Measurements from ENCODE around the gene SAMD4A.

SAMD4A gene

GRCh38 chr14:54804538-54805041 lies 237.7 kb downstream of the SAMD4A start:
- Histone ChIP-seq H4K91ac (ENCODE audit: low read depth, low read length) (no peak overlapping the region), H4K12ac (ENCODE audit: low read depth, low read length) (no peak overlapping the region), H3K18ac (ENCODE audit: low read length) (no peak overlapping the region), H2BK5ac (ENCODE audit: low read depth, low read length, poor library complexity) (no peak overlapping the region), H3K4me2 (ENCODE audit: low read length) (no peak overlapping the region), H3K27ac (ENCODE audit: low read depth, low read length) (no peak overlapping the region), H3K9ac (ENCODE audit: low read length) (no peak overlapping the region), H3K4me3 (ENCODE audit: low read depth, low read length) (no peak overlapping the region), H2BK120ac (ENCODE audit: insufficient read depth, low read length, poor library complexity) (no peak overlapping the region), H2AFZ (ENCODE audit: insufficient read depth, low read length, poor library complexity) (no peak overlapping the region), H3K4me1 (ENCODE audit: control insufficient read depth in 1 of 2, insufficient read depth in 2 of 2, low read length in 2 of 2) (peaks cover 0 to 9% of the 10 kb centered on the region in 2 experiments), H3K14ac (ENCODE audit: low read length) (no peak overlapping the region), H2BK12ac (ENCODE audit: low read length) (no peak overlapping the region), H3K23ac (ENCODE audit: low read length) (no peak overlapping the region), H2AK5ac (ENCODE audit: low read length) (no peak overlapping the region), H3K36me3 (ENCODE audit: control insufficient read depth in 1 of 2, insufficient read depth in 2 of 2, low read length in 2 of 2) (no peaks in the 10 kb centered on the region), H3K9me3 (ENCODE audit: insufficient read depth, low read depth, low read length) (peaks cover 3% of the 10 kb centered on the region), H4K8ac (ENCODE audit: low read depth, low read length) (no peak overlapping the region), H3K27me3 (ENCODE audit: insufficient read depth, low read length) (no peaks in the 10 kb centered on the region), H3K79me1 (ENCODE audit: low read length) (no peaks in the 10 kb centered on the region), H3K79me2 (ENCODE audit: control insufficient read depth, insufficient read depth, low read length, poor library complexity) (no peaks in the 10 kb centered on the region), H3K4ac (ENCODE audit: low read depth, low read length) (no peak overlapping the region)
- no CpG with 5 or more reads among the region's 16 CpGs for WGBS (ENCODE audit: extremely low coverage, insufficient coverage, insufficient read length)
- DNase-seq: no peak

- Histone ChIP-seq H3K14ac (ENCODE audit: low read length) (no peak overlapping the region), H2AK5ac (ENCODE audit: low read length) (no peak overlapping the region), H3K4me2 (ENCODE audit: low read length) (no peak overlapping the region), H3K9ac (ENCODE audit: low read length) (no peak overlapping the region), H4K12ac (ENCODE audit: low read depth, low read length) (no peak overlapping the region), H3K18ac (ENCODE audit: low read length) (no peak overlapping the region), H2BK120ac (ENCODE audit: insufficient read depth, low read length, poor library complexity) (no peak overlapping the region), H3K4me1 (ENCODE audit: control insufficient read depth in 1 of 2, insufficient read depth in 2 of 2, low read length in 2 of 2) (peaks cover 0 to 9% of the 10 kb centered on the region in 2 experiments), H3K4ac (ENCODE audit: low read depth, low read length) (no peak overlapping the region), H3K79me1 (ENCODE audit: low read length) (no peaks in the 10 kb centered on the region), H4K91ac (ENCODE audit: low read depth, low read length) (no peak overlapping the region), H3K9me3 (ENCODE audit: insufficient read depth, low read depth, low read length) (peaks cover 3% of the 10 kb centered on the region), H2BK5ac (ENCODE audit: low read depth, low read length, poor library complexity) (no peak overlapping the region), H4K8ac (ENCODE audit: low read depth, low read length) (no peak overlapping the region), H3K4me3 (ENCODE audit: low read depth, low read length) (peak overlapping the region; percentile 52), H3K79me2 (ENCODE audit: control insufficient read depth, insufficient read depth, low read length, poor library complexity) (no peaks in the 10 kb centered on the region), H2AFZ (ENCODE audit: insufficient read depth, low read length, poor library complexity) (no peak overlapping the region), H3K36me3 (ENCODE audit: control insufficient read depth in 1 of 2, insufficient read depth in 2 of 2, low read length in 2 of 2) (no peaks in the 10 kb centered on the region), H3K27ac (ENCODE audit: low read depth, low read length) (no peak overlapping the region), H2BK12ac (ENCODE audit: low read length) (no peak overlapping the region), H3K23ac (ENCODE audit: low read length) (no peak overlapping the region), H3K27me3 (ENCODE audit: insufficient read depth, low read length) (no peaks in the 10 kb centered on the region)
- no CpG with 5 or more reads among the region's 6 CpGs for WGBS (ENCODE audit: extremely low coverage, insufficient coverage, insufficient read length)
- no peak for DNase-seq
These were observed 238.1 kb downstream of the SAMD4A start for GRCh38 chr14:54805070-54805444.

GRCh38 chr14:54805445-54806322 lies 238.8 kb downstream of the SAMD4A start:
- H3K4me3 ChIP-seq (ENCODE audit: low read depth, low read length): peak overlapping the region; percentile 52
- no peaks in the 10 kb centered on the region for H3K36me3 ChIP-seq (ENCODE audit: control insufficient read depth in 1 of 2, insufficient read depth in 2 of 2, low read length in 2 of 2)
- H2AK5ac ChIP-seq (ENCODE audit: low read length): no peak overlapping the region
- no peak overlapping the region for H3K4me2 ChIP-seq (ENCODE audit: low read length)
- H4K91ac ChIP-seq (ENCODE audit: low read depth, low read length): no peak overlapping the region
- no peak overlapping the region for H4K12ac ChIP-seq (ENCODE audit: low read depth, low read length)
- H3K27ac ChIP-seq (ENCODE audit: low read depth, low read length): no peak overlapping the region
- H3K9ac ChIP-seq (ENCODE audit: low read length): no peak overlapping the region
- H3K9me3 ChIP-seq (ENCODE audit: insufficient read depth, low read depth, low read length): peaks cover 3% of the 10 kb centered on the region
- H3K27me3 ChIP-seq (ENCODE audit: insufficient read depth, low read length): no peaks in the 10 kb centered on the region
- no peak overlapping the region for H3K23ac ChIP-seq (ENCODE audit: low read length)
- H2BK5ac ChIP-seq (ENCODE audit: low read depth, low read length, poor library complexity): no peak overlapping the region
- no peaks in the 10 kb centered on the region for H3K79me1 ChIP-seq (ENCODE audit: low read length)
- no peak overlapping the region for H2AFZ ChIP-seq (ENCODE audit: insufficient read depth, low read length, poor library complexity)
- peak; percentile 75 to 93 for DNase-seq
- no peak overlapping the region for H2BK12ac ChIP-seq (ENCODE audit: low read length)
- WGBS (ENCODE audit: extremely low coverage, insufficient coverage, insufficient read length): no CpG with 5 or more reads among the region's 23 CpGs
- H3K79me2 ChIP-seq (ENCODE audit: control insufficient read depth, insufficient read depth, low read length, poor library complexity): no peaks in the 10 kb centered on the region
- no peak overlapping the region for H3K4ac ChIP-seq (ENCODE audit: low read depth, low read length)
- H3K14ac ChIP-seq (ENCODE audit: low read length): no peak overlapping the region
- no peak overlapping the region for H3K18ac ChIP-seq (ENCODE audit: low read length)
- no peak overlapping the region for H4K8ac ChIP-seq (ENCODE audit: low read depth, low read length)
- H3K4me1 ChIP-seq (ENCODE audit: control insufficient read depth in 1 of 2, insufficient read depth in 2 of 2, low read length in 2 of 2): peaks cover 0 to 9% of the 10 kb centered on the region in 2 experiments
- H2BK120ac ChIP-seq (ENCODE audit: insufficient read depth, low read length, poor library complexity): no peak overlapping the region

- Histone ChIP-seq H2AK5ac (ENCODE audit: low read length) (no peak overlapping the region), H4K12ac (ENCODE audit: low read depth, low read length) (no peak overlapping the region), H3K79me1 (ENCODE audit: low read length) (no peaks in the 10 kb centered on the region), H3K9me3 (ENCODE audit: insufficient read depth, low read depth, low read length) (peaks cover 3% of the 10 kb centered on the region), H3K27ac (ENCODE audit: low read depth, low read length) (no peak overlapping the region), H2BK120ac (ENCODE audit: insufficient read depth, low read length, poor library complexity) (no peak overlapping the region), H4K91ac (ENCODE audit: low read depth, low read length) (no peak overlapping the region), H2BK5ac (ENCODE audit: low read depth, low read length, poor library complexity) (no peak overlapping the region), H3K9ac (ENCODE audit: low read length) (no peak overlapping the region), H3K18ac (ENCODE audit: low read length) (no peak overlapping the region), H3K4ac (ENCODE audit: low read depth, low read length) (no peak overlapping the region), H3K4me2 (ENCODE audit: low read length) (no peak overlapping the region), H3K23ac (ENCODE audit: low read length) (no peak overlapping the region), H3K4me1 (ENCODE audit: control insufficient read depth in 1 of 2, insufficient read depth in 2 of 2, low read length in 2 of 2) (peaks cover 0 to 9% of the 10 kb centered on the region in 2 experiments), H2AFZ (ENCODE audit: insufficient read depth, low read length, poor library complexity) (no peak overlapping the region), H4K8ac (ENCODE audit: low read depth, low read length) (no peak overlapping the region), H3K79me2 (ENCODE audit: control insufficient read depth, insufficient read depth, low read length, poor library complexity) (no peaks in the 10 kb centered on the region), H3K4me3 (ENCODE audit: low read depth, low read length) (no peak overlapping the region), H3K36me3 (ENCODE audit: control insufficient read depth in 1 of 2, insufficient read depth in 2 of 2, low read length in 2 of 2) (no peaks in the 10 kb centered on the region), H3K14ac (ENCODE audit: low read length) (no peak overlapping the region), H3K27me3 (ENCODE audit: insufficient read depth, low read length) (no peaks in the 10 kb centered on the region), H2BK12ac (ENCODE audit: low read length) (no peak overlapping the region)
- WGBS (ENCODE audit: extremely low coverage, insufficient coverage, insufficient read length): no CpG with 5 or more reads among the region's 10 CpGs
- DNase-seq: no peak
These were observed 239.7 kb downstream of the SAMD4A start for GRCh38 chr14:54806616-54807015.
